Measurements from ENCODE around the gene ZNF362.

ZNF362 gene

GRCh38 chr1:33228935-33229487 lies 27.3 kb upstream of the ZNF362 start:
- CTCF ChIA-PET = interaction anchor here (0.6 kb wide), 1 partner anchor 102 kb away, joined by 3 read pairs; no protein-coding TSS in a partner anchor
- Histone ChIP-seq H3K9me3 (ENCODE audit: control insufficient read depth, insufficient read depth, low read depth, low read length) (no peaks in the 10 kb centered on the region), H3K36me3 (ENCODE audit: control insufficient read depth in 2 of 2, insufficient read depth in 1 of 2, low read length in 2 of 2) (no peaks in the 10 kb centered on the region), H3K27ac (ENCODE audit: extremely low read depth, low read depth, low read length) (no peak overlapping the region), H3K4me1 (ENCODE audit: control insufficient read depth, insufficient read depth, low read length) (no peaks in the 10 kb centered on the region), H3K4me3 (ENCODE audit: low read depth, low read length) (no peak overlapping the region)
- 0 out of 2 replicates have a peak, but pooled peaks have one; percentile 20 for TF ChIP-seq SCRT2 (tag by site-specific recombination; IDR thresholded peaks at IDR 0.05)
- TF ChIP-seq YY1 (tag by site-specific recombination; IDR thresholded peaks at IDR 0.05) = no peak
- POLR2A ChIA-PET = no interaction called here

- Histone ChIP-seq H3K9me3 (ENCODE audit: control insufficient read depth, insufficient read depth, low read depth, low read length) (no peaks in the 10 kb centered on the region), H3K27ac (ENCODE audit: extremely low read depth, low read depth, low read length) (no peak overlapping the region), H3K4me1 (ENCODE audit: control insufficient read depth, insufficient read depth, low read length) (no peaks in the 10 kb centered on the region), H3K4me3 (ENCODE audit: low read depth, low read length) (no peak overlapping the region), H3K36me3 (ENCODE audit: control insufficient read depth in 2 of 2, insufficient read depth in 1 of 2, low read length in 2 of 2) (no peaks in the 10 kb centered on the region)
- POLR2A ChIA-PET = no interaction called here
- TF ChIP-seq ZNF792 (tag by site-specific recombination; IDR thresholded peaks at IDR 0.05) = no peak
- no peak for TF ChIP-seq ZBTB11 (tag by site-specific recombination; conservative IDR thresholded peaks at IDR 0.05; ENCODE audit: low read depth)
- TF ChIP-seq ZNF391 (tag by site-specific recombination; IDR thresholded peaks at IDR 0.05; ENCODE audit: borderline replicate concordance, low read depth) = no peak
- CTCF ChIA-PET = interaction anchor here (0.9 to 1.6 kb wide), 2 partner anchors 12 to 65 kb away, joined by 3 to 4 read pairs; no protein-coding TSS in a partner anchor
Measured at GRCh38 chr1:33231166-33231565, 25.1 kb upstream of the ZNF362 start.

- no peak for TF ChIP-seq ZNF140 (tag by site-specific recombination; IDR thresholded peaks at IDR 0.05)
- no peak for TF ChIP-seq PATZ1 (tag by site-specific recombination; IDR thresholded peaks at IDR 0.05)
- no peak for TF ChIP-seq HOXC10 (CRISPR knock-in tag; IDR thresholded peaks at IDR 0.05)
- no peak for TF ChIP-seq ZSCAN23 (tag by site-specific recombination; IDR thresholded peaks at IDR 0.05)
- no peak for TF ChIP-seq ZNF266 (tag by site-specific recombination; IDR thresholded peaks at IDR 0.05; ENCODE audit: low read depth)
- no peak for TF ChIP-seq GLIS1 (tag by site-specific recombination; IDR thresholded peaks at IDR 0.05)
- TF ChIP-seq HOXA7 (CRISPR knock-in tag; IDR thresholded peaks at IDR 0.05; ENCODE audit: borderline replicate concordance) = no peak
- Histone ChIP-seq H3K9me3 (ENCODE audit: control insufficient read depth, insufficient read depth, low read depth, low read length) (no peaks in the 10 kb centered on the region), H3K4me1 (ENCODE audit: control insufficient read depth, insufficient read depth, low read length) (no peaks in the 10 kb centered on the region), H3K4me3 (ENCODE audit: low read depth, low read length) (no peak overlapping the region), H3K36me3 (ENCODE audit: control insufficient read depth in 2 of 2, insufficient read depth in 1 of 2, low read length in 2 of 2) (no peaks in the 10 kb centered on the region), H3K27ac (ENCODE audit: extremely low read depth, low read depth, low read length) (no peak overlapping the region)
- ChIA-PET CTCF (no interaction called here), POLR2A (no interaction called here)
Measured at GRCh38 chr1:33232716-33233115, 23.6 kb upstream of the ZNF362 start.

GRCh38 chr1:33234131-33234530 lies 22.2 kb upstream of the ZNF362 start:
- Histone ChIP-seq H3K4me3 (ENCODE audit: low read depth, low read length) (no peak overlapping the region), H3K36me3 (ENCODE audit: control insufficient read depth in 2 of 2, insufficient read depth in 1 of 2, low read length in 2 of 2) (no peaks in the 10 kb centered on the region), H3K27ac (ENCODE audit: extremely low read depth, low read depth, low read length) (no peak overlapping the region), H3K9me3 (ENCODE audit: control insufficient read depth, insufficient read depth, low read depth, low read length) (no peaks in the 10 kb centered on the region), H3K4me1 (ENCODE audit: control insufficient read depth, insufficient read depth, low read length) (no peaks in the 10 kb centered on the region)
- ChIA-PET CTCF (interaction anchor here (0.8 kb wide), 1 partner anchor 13 kb away, joined by 4 read pairs; no protein-coding TSS in a partner anchor), POLR2A (no interaction called here)
- TF ChIP-seq OVOL3 (tag by site-specific recombination; IDR thresholded peaks at IDR 0.05) (no peak), HOXA7 (CRISPR knock-in tag; IDR thresholded peaks at IDR 0.05; ENCODE audit: borderline replicate concordance) (no peak), ZNF830 (tag by site-specific recombination; IDR thresholded peaks at IDR 0.05; ENCODE audit: low read depth) (no peak), INSM2 (tag by site-specific recombination; IDR thresholded peaks at IDR 0.05) (no peak), ZBTB11 (tag by site-specific recombination; conservative IDR thresholded peaks at IDR 0.05; ENCODE audit: low read depth) (no peak), SCRT2 (tag by site-specific recombination; IDR thresholded peaks at IDR 0.05) (no peak), MZF1 (tag by site-specific recombination; IDR thresholded peaks at IDR 0.05; ENCODE audit: borderline replicate concordance) (no peak), ZNF354C (tag by site-specific recombination; IDR thresholded peaks at IDR 0.05; ENCODE audit: borderline replicate concordance, low read depth) (no peak)

Data from HEK293 (cell line).